Stimulated activated naive CD4-positive, alpha-beta T cell treated with Interleukin-2 at 50 U/mL for 16 hours (primary cell): ENCODE results near the gene FAM181B.

ENCODE experiments used
- DNase-seq: peaks from one replicate; lab custom pipeline; 2025; lab: John Stamatoyannopoulos, UW

The FAM181B gene

GRCh38 chr11:82683029-82683428 is 50.6 kb downstream of the FAM181B start:
- DNase-seq: no peak

- no peak for DNase-seq
These were observed 51.5 kb downstream of the FAM181B start for GRCh38 chr11:82682003-82682751.

GRCh38 chr11:82680252-82680651 is 53.4 kb downstream of the FAM181B start:
- no peak for DNase-seq
